ENCODE measurements around the gene CHN2. TPM values are rescaled to one million over a fixed set of nuclear protein-coding genes. Genes with fewer than 3 reads are reported as not detected.

Gene CHN2
- total RNA-seq, 1 experiment from 2014 or later = 61.2 TPM

GRCh38 chr7:29229066-29229465 is 34.5 kb downstream of the CHN2 start:
- no peak for DNase-seq (ENCODE audit: low spot score)
- Histone ChIP-seq H3K9me3 (ENCODE audit: low read depth, low read length, poor library complexity, severe bottlenecking) (no peaks in the 10 kb centered on the region), H3K27ac (ENCODE audit: low read depth, low read length, poor library complexity, severe bottlenecking) (no peak overlapping the region), H3K4me3 (ENCODE audit: low read depth, low read length, poor library complexity, severe bottlenecking) (no peak overlapping the region), H3K27me3 (replicated peaks; ENCODE audit: insufficient read depth, low read depth, low read length, poor library complexity) (no peaks in the 10 kb centered on the region), H3K4me1 (ENCODE audit: insufficient read depth, low read length, poor library complexity, severe bottlenecking) (peaks cover 31% of the 10 kb centered on the region), H3K36me3 (ENCODE audit: insufficient read depth, low read length, poor library complexity, severe bottlenecking) (no peaks in the 10 kb centered on the region)
- ChIA-PET CTCF (no interaction called here), POLR2A (ENCODE audit: low non-redundant PET) (no interaction called here)
- TF ChIP-seq EZH2 (IDR thresholded peaks at IDR 0.05; ENCODE audit: borderline replicate concordance, low read depth, low read length, poor library complexity, severe bottlenecking) (no peak), CTCF (conservative IDR thresholded peaks at IDR 0.05; ENCODE audit: low read depth, low read length) (no peak)
- intact Hi-C loops (cut with micrococcal nuclease; ENCODE audit: unreplicated experiment) = no loop called here
- BruUV-seq (replicated peaks) = no TSS peak

GRCh38 chr7:29229946-29230345 is 35.4 kb downstream of the CHN2 start:
- CTCF ChIA-PET = no interaction called here
- Histone ChIP-seq H3K27ac (ENCODE audit: low read depth, low read length, poor library complexity, severe bottlenecking) (no peak overlapping the region), H3K4me1 (ENCODE audit: insufficient read depth, low read length, poor library complexity, severe bottlenecking) (peaks cover 23% of the 10 kb centered on the region), H3K36me3 (ENCODE audit: insufficient read depth, low read length, poor library complexity, severe bottlenecking) (no peaks in the 10 kb centered on the region), H3K4me3 (ENCODE audit: low read depth, low read length, poor library complexity, severe bottlenecking) (no peak overlapping the region), H3K9me3 (ENCODE audit: low read depth, low read length, poor library complexity, severe bottlenecking) (no peaks in the 10 kb centered on the region), H3K27me3 (replicated peaks; ENCODE audit: insufficient read depth, low read depth, low read length, poor library complexity) (no peaks in the 10 kb centered on the region)
- TF ChIP-seq EZH2 (IDR thresholded peaks at IDR 0.05; ENCODE audit: borderline replicate concordance, low read depth, low read length, poor library complexity, severe bottlenecking) = no peak
- TF ChIP-seq CTCF (conservative IDR thresholded peaks at IDR 0.05; ENCODE audit: low read depth, low read length) = no peak
- no peak for DNase-seq (ENCODE audit: low spot score)
- POLR2A ChIA-PET (ENCODE audit: low non-redundant PET) = no interaction called here
- intact Hi-C loops (cut with micrococcal nuclease; ENCODE audit: unreplicated experiment) = no loop called here
- no TSS peak for BruUV-seq (replicated peaks)

GRCh38 chr7:29230871-29231345 is 36.3 kb downstream of the CHN2 start:
- CTCF ChIA-PET = no interaction called here
- H3K27me3 ChIP-seq (replicated peaks; ENCODE audit: insufficient read depth, low read depth, low read length, poor library complexity) = no peaks in the 10 kb centered on the region
- no peak for TF ChIP-seq CTCF (conservative IDR thresholded peaks at IDR 0.05; ENCODE audit: low read depth, low read length)
- TF ChIP-seq EZH2 (IDR thresholded peaks at IDR 0.05; ENCODE audit: borderline replicate concordance, low read depth, low read length, poor library complexity, severe bottlenecking) = no peak
- DNase-seq (ENCODE audit: low spot score) = no peak
- H3K4me3 ChIP-seq (ENCODE audit: low read depth, low read length, poor library complexity, severe bottlenecking) = no peak overlapping the region
- BruUV-seq (replicated peaks) = no TSS peak
- peaks cover 13% of the 10 kb centered on the region for H3K4me1 ChIP-seq (ENCODE audit: insufficient read depth, low read length, poor library complexity, severe bottlenecking)
- no peaks in the 10 kb centered on the region for H3K9me3 ChIP-seq (ENCODE audit: low read depth, low read length, poor library complexity, severe bottlenecking)
- H3K36me3 ChIP-seq (ENCODE audit: insufficient read depth, low read length, poor library complexity, severe bottlenecking) = no peaks in the 10 kb centered on the region
- POLR2A ChIA-PET (ENCODE audit: low non-redundant PET) = no interaction called here
- H3K27ac ChIP-seq (ENCODE audit: low read depth, low read length, poor library complexity, severe bottlenecking) = no peak overlapping the region
- intact Hi-C loops (cut with micrococcal nuclease; ENCODE audit: unreplicated experiment) = no loop called here

All from A673 (cell line).